ENCODE data around the gene GPR4. TPM values are rescaled to one million over a fixed set of nuclear protein-coding genes. Genes with fewer than 3 reads are reported as not detected.

The GPR4 gene
- total RNA-seq, 4 donors from 2014 or later: 2.0 to 10.4 (median 5.9) TPM

- no peak for TF ChIP-seq CTCF (IDR thresholded peaks at IDR 0.05; ENCODE audit: low read depth)
Measured at GRCh38 chr19:45581576-45581975, 20.4 kb downstream of the GPR4 start.

- no peak for TF ChIP-seq CTCF (IDR thresholded peaks at IDR 0.05; ENCODE audit: low read depth)
Measured at GRCh38 chr19:45578861-45579260, 23.2 kb downstream of the GPR4 start.

- TF ChIP-seq CTCF (IDR thresholded peaks at IDR 0.05; ENCODE audit: low read depth): no peak
Measured at GRCh38 chr19:45577111-45577905, 24.7 kb downstream of the GPR4 start.

GRCh38 chr19:45576682-45577081 is 25.3 kb downstream of the GPR4 start:
- no peak for TF ChIP-seq CTCF (IDR thresholded peaks at IDR 0.05; ENCODE audit: low read depth)

GRCh38 chr19:45575216-45575615 is 26.8 kb downstream of the GPR4 start:
- TF ChIP-seq CTCF (IDR thresholded peaks at IDR 0.05; ENCODE audit: low read depth): no peak

GRCh38 chr19:45574526-45574925 is 27.5 kb downstream of the GPR4 start:
- no peak for TF ChIP-seq CTCF (IDR thresholded peaks at IDR 0.05; ENCODE audit: low read depth)

GRCh38 chr19:45571457-45572220 is 30.4 kb downstream of the GPR4 start:
- no peak for TF ChIP-seq CTCF (IDR thresholded peaks at IDR 0.05; ENCODE audit: low read depth)
